Activated naive CD8-positive, alpha-beta T cell treated with anti-CD3 and anti-CD28 coated beads, Interleukin-2, amount 10 ng/mL, durations not matched to agents 7 days and 5 days (primary cell): ENCODE results near the gene TOX2. TPM values are rescaled to one million over a fixed set of nuclear protein-coding genes. Genes with fewer than 3 reads are reported as not detected.

Experiments used
- ATAC-seq: fragments of 150-1000 bp; cut with Tn5 transposase; one replicate; pipeline ENCODE4 v1.10.0; 2021; ENCODE audit warnings: low read depth, moderate library complexity
- POLR2A ChIA-PET: fragments of 350-600 bp; sonication (Branson Sonifier 250); formaldehyde crosslinking; loops from one replicate; lab custom pipeline; 2021; ENCODE audit warnings: antibody characterized with exemption; lab: Charles Lee
- DNase-seq: peaks from one replicate; pipeline ENCODE4 v3.0.0; 2021
- H3K27ac Mint-ChIP-seq: one replicate; pipeline ENCODE4 v1.8.0; 2022; ENCODE audit warnings: mild to moderate bottlenecking, mixed read lengths
- H3K27me3 Mint-ChIP-seq: one replicate; pipeline ENCODE4 v1.8.0; 2022; ENCODE audit warnings: mild to moderate bottlenecking, moderate library complexity, mixed read lengths
- H3K36me3 Mint-ChIP-seq: one replicate; pipeline ENCODE4 v1.8.0; 2021; ENCODE audit warnings: mild to moderate bottlenecking, mixed read lengths
- H3K4me1 Mint-ChIP-seq: one replicate; pipeline ENCODE4 v1.8.0; 2021; ENCODE audit warnings: mixed read lengths
- H3K4me3 Mint-ChIP-seq: one replicate; pipeline ENCODE4 v1.8.0; 2022; ENCODE audit warnings: mild to moderate bottlenecking, moderate library complexity, mixed read lengths
- H3K9me3 Mint-ChIP-seq: one replicate; pipeline ENCODE4 v1.8.0; 2021; ENCODE audit warnings: mixed read lengths
- total RNA-seq, 2 experiments: library from RNA; stranded (reverse); gene quantifications; one replicate each; pipeline ENCODE4 v1.2.3, GENCODE V29; 2021

TOX2 gene
- total RNA-seq, 2 experiments from 2014 or later: 0.26 to 0.44 TPM

DNA sequence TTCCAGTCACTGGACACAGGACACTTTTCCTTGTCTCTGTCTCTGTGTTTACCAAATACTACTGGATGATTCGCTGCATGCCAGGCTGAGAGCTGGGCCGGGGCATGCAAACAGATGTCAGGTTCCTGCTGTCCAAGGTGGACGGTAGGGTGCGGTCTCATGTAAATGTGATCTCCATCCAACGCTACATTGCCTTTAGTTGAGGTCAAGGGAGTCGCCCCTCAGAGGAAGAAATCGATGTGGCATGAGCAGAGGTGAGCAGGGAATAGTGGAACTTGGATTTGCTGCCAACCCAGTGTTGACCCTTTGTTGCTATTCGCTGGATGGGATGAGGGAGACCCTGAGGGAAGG, 9.8 kb upstream of the TOX2 start:
- DNase-seq (no peak), ATAC-seq (no peak)
- H3K27ac Mint-ChIP-seq: no peak overlapping the region
- no peak overlapping the region for H3K4me3 Mint-ChIP-seq
- POLR2A ChIA-PET: no interaction called here
- no peaks in the 10 kb centered on the region for H3K4me1 Mint-ChIP-seq
- H3K27me3 Mint-ChIP-seq: peaks cover 11% of the 10 kb centered on the region
- H3K9me3 Mint-ChIP-seq: peaks cover 12% of the 10 kb centered on the region
- H3K36me3 Mint-ChIP-seq: no peaks in the 10 kb centered on the region

GRCh38 chr20:43906505-43907034, 8.1 kb upstream of the TOX2 start:
- Mint-ChIP-seq H3K27me3 (peaks cover 10% of the 10 kb centered on the region), H3K9me3 (peaks cover 13% of the 10 kb centered on the region), H3K4me1 (no peaks in the 10 kb centered on the region), H3K4me3 (no peak overlapping the region), H3K36me3 (no peaks in the 10 kb centered on the region), H3K27ac (no peak overlapping the region)
- POLR2A ChIA-PET: no interaction called here
- DNase-seq: no peak
- no peak for ATAC-seq

DNA sequence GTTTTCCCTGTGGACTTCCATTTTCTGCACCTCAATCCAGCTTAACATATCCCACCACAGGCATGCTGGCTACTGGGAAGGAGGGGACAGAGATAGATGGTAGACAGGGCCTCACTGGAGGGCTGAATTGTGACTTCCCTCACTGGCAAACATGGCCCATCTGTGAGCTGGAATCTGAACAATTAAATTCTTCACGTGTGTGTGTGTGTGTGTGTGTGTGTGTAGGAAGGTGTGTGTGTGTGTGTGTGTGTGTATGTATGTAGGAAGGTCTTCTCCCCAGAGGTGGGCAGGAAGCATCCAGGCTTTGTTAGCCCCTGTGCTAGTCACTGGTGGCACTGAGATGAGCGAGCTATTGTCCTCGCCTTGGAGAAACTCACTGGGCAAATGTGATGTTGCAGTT, 5.4 kb upstream of the TOX2 start:
- POLR2A ChIA-PET: no interaction called here
- Mint-ChIP-seq H3K4me3 (no peak overlapping the region), H3K36me3 (peaks cover 6% of the 10 kb centered on the region), H3K27me3 (peaks cover 35% of the 10 kb centered on the region), H3K4me1 (peaks cover 4% of the 10 kb centered on the region), H3K9me3 (peaks cover 26% of the 10 kb centered on the region), H3K27ac (no peak overlapping the region)
- DNase-seq: no peak
- ATAC-seq: no peak

GRCh38 chr20:43909720-43910119, 4.9 kb upstream of the TOX2 start:
- POLR2A ChIA-PET: no interaction called here
- Mint-ChIP-seq H3K9me3 (peaks cover 26% of the 10 kb centered on the region), H3K4me1 (peaks cover 4% of the 10 kb centered on the region), H3K36me3 (peaks cover 6% of the 10 kb centered on the region), H3K27me3 (peaks cover 35% of the 10 kb centered on the region), H3K4me3 (no peak overlapping the region), H3K27ac (no peak overlapping the region)
- no peak for DNase-seq
- no peak for ATAC-seq

DNA sequence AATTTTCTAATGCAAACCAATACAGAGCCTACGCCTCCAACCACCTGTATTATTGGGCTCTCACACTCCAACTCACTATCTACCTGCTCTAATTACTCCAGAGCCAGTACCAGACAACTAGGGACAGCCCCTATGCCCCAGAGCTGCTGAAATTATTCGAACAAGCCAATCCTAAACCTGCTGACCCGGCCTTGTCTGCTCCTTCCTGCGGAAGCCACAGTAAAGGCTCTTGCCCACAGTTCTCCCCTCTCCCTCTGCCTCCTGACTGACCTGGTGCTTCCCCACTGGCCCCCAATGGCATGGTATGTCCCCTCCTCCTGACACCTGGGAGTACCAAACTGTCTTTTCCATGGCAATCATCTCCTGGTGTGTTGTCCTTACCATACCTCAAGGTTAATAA, 4.1 kb upstream of the TOX2 start:
- POLR2A ChIA-PET: no interaction called here
- peaks cover 6% of the 10 kb centered on the region for H3K36me3 Mint-ChIP-seq
- H3K9me3 Mint-ChIP-seq: peaks cover 26% of the 10 kb centered on the region
- H3K27ac Mint-ChIP-seq: no peak overlapping the region
- peaks cover 10% of the 10 kb centered on the region for H3K4me1 Mint-ChIP-seq
- DNase-seq (no peak), ATAC-seq (no peak)
- no peak overlapping the region for H3K4me3 Mint-ChIP-seq
- peaks cover 39% of the 10 kb centered on the region for H3K27me3 Mint-ChIP-seq

- Mint-ChIP-seq H3K4me1 (peaks cover 10% of the 10 kb centered on the region), H3K27ac (no peak overlapping the region), H3K9me3 (peaks cover 26% of the 10 kb centered on the region), H3K27me3 (peaks cover 43% of the 10 kb centered on the region), H3K36me3 (peaks cover 6% of the 10 kb centered on the region), H3K4me3 (no peak overlapping the region)
- POLR2A ChIA-PET: no interaction called here
- ATAC-seq (no peak), DNase-seq (no peak)
These were observed 3.6 kb upstream of the TOX2 start for GRCh38 chr20:43911066-43911465.

GRCh38 chr20:43913291-43914025, 1.2 kb upstream of the TOX2 start:
- POLR2A ChIA-PET: no interaction called here
- H3K27me3 Mint-ChIP-seq: peaks cover 60% of the 10 kb centered on the region
- H3K9me3 Mint-ChIP-seq: peaks cover 21% of the 10 kb centered on the region
- no peak for ATAC-seq
- peaks cover 15% of the 10 kb centered on the region for H3K4me1 Mint-ChIP-seq
- H3K27ac Mint-ChIP-seq: no peak overlapping the region
- peaks cover 6% of the 10 kb centered on the region for H3K36me3 Mint-ChIP-seq
- peak overlapping the region; percentile 41 for H3K4me3 Mint-ChIP-seq
- no peak for DNase-seq

DNA sequence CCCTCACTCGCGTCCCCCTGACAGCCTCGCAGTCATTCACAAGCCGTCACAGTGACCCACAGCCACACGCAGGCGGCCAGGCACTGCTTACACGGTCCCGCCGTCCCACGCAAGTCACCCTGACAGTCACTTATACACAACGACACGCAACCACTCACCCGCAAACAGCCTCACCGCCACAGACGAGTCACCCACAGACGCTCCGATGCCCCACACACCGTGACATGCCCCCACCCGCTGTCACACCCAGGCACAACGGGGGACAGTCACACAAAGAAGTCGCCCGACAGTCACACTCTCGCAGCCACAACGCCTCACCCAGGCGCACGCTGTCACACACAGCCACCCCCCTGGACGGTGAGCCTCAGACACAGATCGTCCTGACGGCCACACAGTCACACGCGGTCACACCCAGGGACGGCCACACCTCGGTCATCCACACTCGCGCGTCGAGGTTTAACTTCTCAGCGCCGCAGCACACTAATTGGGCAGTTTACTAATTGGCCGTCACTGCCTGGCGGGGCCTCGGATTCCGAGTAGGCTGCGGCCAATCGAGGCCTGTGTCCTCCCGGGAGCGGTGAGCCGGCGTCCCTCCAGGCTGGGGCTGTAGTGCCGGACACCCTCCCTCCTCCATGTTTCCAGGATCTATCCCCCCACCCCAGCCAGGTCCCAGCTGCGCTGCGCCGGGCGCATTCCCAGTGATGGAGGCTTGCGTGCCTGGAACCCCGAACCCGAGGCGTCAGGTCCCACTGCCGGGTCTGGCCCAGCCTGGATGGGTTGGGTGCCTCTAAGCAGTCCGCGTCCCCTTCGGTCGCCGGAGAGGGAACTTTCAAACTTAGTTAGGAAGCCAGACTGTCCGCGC, 790 bp downstream of the TOX2 start:
- POLR2A ChIA-PET: no interaction called here

GRCh38 chr20:43916073-43916880, 1.6 kb downstream of the TOX2 start:
- DNase-seq (no peak), ATAC-seq (no peak)
- H3K27ac Mint-ChIP-seq: no peak overlapping the region
- H3K36me3 Mint-ChIP-seq: peaks cover 6% of the 10 kb centered on the region
- H3K9me3 Mint-ChIP-seq: peaks cover 15% of the 10 kb centered on the region
- H3K4me3 Mint-ChIP-seq: peak overlapping the region; percentile 37
- H3K27me3 Mint-ChIP-seq: peaks cover 76% of the 10 kb centered on the region
- peaks cover 17% of the 10 kb centered on the region for H3K4me1 Mint-ChIP-seq
- POLR2A ChIA-PET: no interaction called here

More for the DNA sequence above, 790 bp downstream of the TOX2 start:
- H3K27ac Mint-ChIP-seq: peak overlapping the region; percentile 65
- H3K36me3 Mint-ChIP-seq: peaks cover 6% of the 10 kb centered on the region
- H3K4me1 Mint-ChIP-seq: peaks cover 15% of the 10 kb centered on the region
- peak overlapping the region; percentile 79 for H3K4me3 Mint-ChIP-seq
- DNase-seq (peak; percentile 49), ATAC-seq (peak; percentile 20)
- H3K9me3 Mint-ChIP-seq: peaks cover 15% of the 10 kb centered on the region
- H3K27me3 Mint-ChIP-seq: peaks cover 73% of the 10 kb centered on the region

GRCh38 chr20:43916881-43917371, 2.3 kb downstream of the TOX2 start:
- Mint-ChIP-seq H3K27me3 (peaks cover 78% of the 10 kb centered on the region), H3K4me1 (peaks cover 23% of the 10 kb centered on the region), H3K36me3 (peaks cover 5% of the 10 kb centered on the region), H3K27ac (no peak overlapping the region), H3K4me3 (no peak overlapping the region), H3K9me3 (peaks cover 12% of the 10 kb centered on the region)
- no peak for DNase-seq
- ATAC-seq: no peak
- POLR2A ChIA-PET: no interaction called here

GRCh38 chr20:43917380-43917779, 2.7 kb downstream of the TOX2 start:
- H3K4me3 Mint-ChIP-seq: no peak overlapping the region
- DNase-seq (no peak), ATAC-seq (no peak)
- H3K9me3 Mint-ChIP-seq: peaks cover 10% of the 10 kb centered on the region
- peaks cover 5% of the 10 kb centered on the region for H3K36me3 Mint-ChIP-seq
- peaks cover 78% of the 10 kb centered on the region for H3K27me3 Mint-ChIP-seq
- H3K4me1 Mint-ChIP-seq: peaks cover 23% of the 10 kb centered on the region
- POLR2A ChIA-PET: no interaction called here
- H3K27ac Mint-ChIP-seq: no peak overlapping the region

DNA sequence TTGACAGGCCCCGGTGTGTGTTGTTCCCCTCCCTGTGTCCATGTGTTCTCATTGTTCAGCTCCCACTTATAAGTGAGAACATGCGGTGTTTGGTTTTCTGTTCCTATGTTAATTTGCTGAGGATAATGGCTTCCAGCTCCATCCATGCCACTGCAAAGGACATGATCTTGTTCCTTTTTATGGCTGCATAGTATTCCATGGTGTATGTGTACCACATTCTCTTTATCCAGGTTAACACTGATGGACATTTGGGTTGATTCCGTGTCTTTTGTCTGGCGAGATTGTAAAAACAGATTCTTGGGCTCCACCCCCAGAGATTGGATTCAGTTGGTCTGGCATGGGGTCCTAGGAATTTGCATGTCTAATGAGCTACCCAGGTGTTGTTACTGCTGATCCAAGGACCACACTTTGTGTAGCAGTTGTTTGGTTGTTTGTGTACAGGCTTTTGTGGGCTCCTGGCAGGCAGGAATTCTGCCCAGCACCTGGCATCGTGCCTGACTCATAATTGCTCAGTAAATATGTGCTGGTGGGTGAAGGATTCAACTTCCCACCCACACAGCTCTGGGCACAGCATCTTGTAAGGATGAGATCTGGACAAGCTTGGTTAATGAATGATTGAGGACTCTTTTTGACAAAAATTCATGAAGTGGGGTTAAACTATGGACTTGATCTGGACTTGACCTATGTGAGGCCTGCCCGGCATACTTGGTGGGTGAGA, 5.2 kb downstream of the TOX2 start:
- Mint-ChIP-seq H3K9me3 (peaks cover 2% of the 10 kb centered on the region), H3K36me3 (peaks cover under 1% of the 10 kb centered on the region), H3K27ac (no peak overlapping the region), H3K4me3 (no peak overlapping the region), H3K27me3 (peaks cover 78% of the 10 kb centered on the region), H3K4me1 (peaks cover 21% of the 10 kb centered on the region)
- ATAC-seq (no peak), DNase-seq (no peak)
- POLR2A ChIA-PET: interaction anchor here (1.4 kb wide), 1 partner anchor 22 kb away, joined by 4 read pairs; no protein-coding TSS in a partner anchor
